Glomerular visceral epithelial cell (primary cell): ENCODE results near the gene ERCC6.

ENCODE experiments used
- DNase-seq: peaks from one replicate; pipeline ENCODE4 v3.0.0-alpha.2; 2016; ENCODE audit errors: extremely low spot score

Gene ERCC6

DNA sequence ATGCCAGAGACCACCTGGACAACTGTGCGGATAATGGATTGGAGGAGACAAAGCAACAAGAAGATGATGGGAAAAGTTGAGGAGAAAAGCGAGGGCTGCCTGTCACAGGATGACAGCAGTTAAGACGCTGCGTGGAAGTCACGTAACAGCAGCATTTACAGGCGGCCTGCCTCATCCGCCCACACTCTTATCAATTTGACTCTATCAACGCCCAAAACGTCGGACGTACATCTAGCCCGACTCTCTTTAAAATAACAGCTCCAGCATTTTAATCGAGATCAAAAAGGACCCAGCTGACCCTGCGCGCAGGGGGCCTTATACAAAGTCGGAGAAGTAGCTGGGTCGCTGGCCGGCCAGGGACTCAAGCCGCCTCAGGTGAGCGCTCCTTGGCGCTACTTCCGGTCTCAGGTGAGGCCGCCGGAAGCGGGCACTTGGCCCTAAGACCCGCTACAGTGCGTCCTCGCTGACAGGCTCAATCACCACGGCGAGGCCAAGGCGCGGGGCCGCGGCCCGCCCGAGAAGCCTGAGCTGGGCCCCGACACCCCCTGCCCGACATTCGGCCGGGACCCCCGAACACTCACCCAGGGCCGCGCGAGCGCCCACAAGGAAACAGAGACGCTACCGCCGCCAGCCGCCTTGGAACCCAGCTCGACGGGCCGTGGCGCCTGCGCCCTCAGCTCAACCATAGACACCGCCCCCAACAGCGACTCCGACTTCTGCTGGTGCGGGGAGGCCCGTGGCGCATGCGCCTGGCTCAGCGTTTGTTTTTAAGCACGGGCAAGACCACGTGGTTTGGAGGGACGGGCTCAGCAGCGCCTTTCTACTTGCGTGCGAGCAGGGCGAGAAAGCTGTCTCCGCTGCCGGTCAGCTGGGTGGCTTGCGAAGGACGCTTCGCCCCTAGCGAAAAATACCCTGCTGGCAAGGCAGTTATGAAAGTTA lies at the start of gene ERCC6:
Gene ERCC6 (minus strand): TSS at position 741 of the 939 bp plus-strand sequence.
- peak; percentile 98 for DNase-seq

DNA sequence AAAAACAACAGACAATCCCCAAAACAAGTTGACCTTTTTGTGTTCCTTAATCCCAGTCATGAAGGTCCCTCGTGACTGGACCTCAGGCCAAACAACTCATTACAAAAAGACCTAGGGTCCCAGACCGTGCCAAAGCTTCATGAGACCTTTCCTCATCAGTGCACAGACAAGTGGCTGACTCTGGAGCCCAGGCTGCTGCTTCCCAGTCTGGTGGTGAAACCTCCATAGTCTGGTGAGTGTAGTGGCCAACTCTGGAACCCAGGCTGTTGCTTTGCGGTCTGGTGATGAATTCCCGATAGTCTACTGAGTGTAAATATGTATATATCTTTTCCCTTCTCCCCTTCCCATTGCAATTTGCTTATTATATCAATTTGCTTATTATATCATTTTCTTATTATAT lies 49.1 kb upstream of the ERCC6 start:
- DNase-seq = no peak

DNA sequence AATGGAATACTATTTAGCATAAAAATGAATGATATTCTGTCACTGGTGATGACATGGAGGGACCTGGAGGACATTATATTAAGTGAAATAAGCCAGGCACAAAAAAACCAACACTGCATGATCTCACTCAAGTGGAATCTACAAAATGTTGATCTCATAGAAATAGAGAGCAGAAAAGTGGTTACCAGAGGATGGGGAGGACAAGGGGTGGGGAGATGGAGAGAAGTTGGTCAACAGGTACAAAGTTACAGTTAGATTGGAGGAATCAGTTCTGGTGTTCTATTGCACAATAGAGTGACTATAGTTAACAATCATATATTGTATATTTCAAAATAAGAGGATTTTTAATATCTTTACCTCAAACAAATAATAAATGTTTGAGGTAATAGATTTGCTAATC lies 46.5 kb upstream of the ERCC6 start:
- peak; percentile 23 for DNase-seq

DNA sequence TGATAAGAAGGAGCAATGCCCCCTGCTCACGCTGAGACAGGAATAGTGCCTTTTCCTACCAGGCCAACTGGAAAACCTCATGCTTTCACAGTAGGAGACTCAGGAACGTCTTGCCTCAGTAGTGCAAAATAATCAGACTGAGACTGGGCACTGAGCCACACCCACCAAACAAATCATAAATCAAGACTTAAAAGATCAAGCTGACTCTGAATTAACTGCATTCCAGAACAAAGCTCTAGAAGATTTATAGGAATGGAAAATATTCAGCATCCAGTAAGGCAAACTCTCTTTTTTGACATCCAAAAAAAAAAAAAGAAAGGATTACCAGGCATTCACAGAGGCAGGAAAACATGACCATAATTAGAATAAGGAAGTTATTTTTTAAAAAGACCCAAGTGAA lies 40.7 kb upstream of the ERCC6 start:
- DNase-seq = no peak

DNA sequence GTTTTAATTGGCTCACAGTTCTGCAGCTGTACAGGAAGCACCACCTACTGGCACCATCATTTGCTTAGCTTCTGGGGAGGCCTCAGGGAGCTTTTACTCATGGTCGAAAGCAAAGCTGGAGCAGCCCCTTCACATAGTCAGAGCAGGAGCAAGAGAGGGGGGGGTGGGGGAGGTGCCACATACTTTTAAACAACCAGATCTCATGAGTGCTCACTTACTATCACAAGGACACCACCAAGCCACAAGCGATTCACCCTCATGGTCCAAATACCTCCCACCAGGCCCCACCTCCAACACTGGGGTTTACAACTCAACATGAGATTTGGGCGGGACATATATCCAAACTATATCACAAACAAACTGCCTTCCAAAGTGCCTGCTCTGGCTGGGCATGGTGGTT lies 39.5 kb upstream of the ERCC6 start:
- DNase-seq = no peak

DNA sequence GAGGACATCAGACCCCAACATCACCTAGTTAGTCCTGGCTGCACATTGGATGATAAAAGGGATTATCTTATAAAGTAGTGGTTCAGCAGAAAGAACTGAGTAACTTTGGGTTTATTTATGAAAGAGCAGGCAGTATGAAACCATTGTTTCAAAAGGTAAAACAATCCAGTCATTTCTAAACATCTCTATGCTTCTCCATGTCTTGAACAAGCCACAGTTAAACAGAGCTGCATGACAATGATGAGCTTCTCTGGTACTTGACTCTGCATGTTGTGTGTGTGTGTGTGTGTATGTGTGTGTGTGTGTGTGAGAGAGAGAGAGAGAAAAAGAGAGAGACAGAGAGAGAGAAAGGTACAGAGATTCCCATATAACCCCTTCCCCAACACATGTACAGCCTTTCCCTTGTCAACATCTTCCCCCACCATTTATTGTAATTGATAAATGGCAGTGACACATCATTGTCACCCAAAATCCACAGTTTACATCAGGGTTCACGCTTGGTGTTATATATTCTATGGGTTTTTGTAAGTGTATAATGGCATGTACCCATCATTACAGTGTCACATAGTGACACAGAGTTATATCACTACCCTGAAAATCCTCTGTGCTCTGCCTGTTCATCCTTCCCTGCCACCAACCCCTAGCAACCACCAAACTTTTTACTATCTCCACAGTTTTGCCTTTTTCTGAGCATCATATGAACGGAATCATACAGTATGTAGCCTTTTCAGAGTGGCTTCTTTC lies 38.4 kb upstream of the ERCC6 start:
- DNase-seq = no peak

DNA sequence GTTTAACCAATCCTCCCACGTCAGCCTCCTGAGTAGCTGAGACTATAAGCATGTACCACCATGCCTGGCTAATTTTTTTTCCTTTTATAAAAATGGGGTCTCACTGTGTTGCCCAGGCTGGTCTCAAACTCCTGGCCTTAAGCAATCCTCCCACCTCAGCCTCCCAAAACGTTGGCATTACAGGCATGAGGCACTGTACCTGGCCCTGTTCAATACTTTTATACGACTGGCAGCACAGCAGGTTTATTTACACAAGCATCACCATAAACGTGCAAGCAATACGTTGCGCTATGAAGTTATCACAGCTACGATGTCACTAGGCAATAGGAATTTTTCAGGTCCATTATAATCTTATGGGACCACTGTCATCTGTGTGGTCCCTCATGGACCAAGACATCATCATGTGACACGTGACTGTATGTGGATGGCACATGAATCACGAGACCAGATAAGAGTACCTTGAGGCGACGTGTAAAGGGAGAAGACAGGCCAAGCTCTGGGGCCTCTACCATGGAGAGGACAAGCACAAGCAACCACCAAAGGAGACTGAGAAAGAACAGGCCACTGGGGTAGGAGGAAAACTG lies 36.7 kb upstream of the ERCC6 start:
- no peak for DNase-seq

DNA sequence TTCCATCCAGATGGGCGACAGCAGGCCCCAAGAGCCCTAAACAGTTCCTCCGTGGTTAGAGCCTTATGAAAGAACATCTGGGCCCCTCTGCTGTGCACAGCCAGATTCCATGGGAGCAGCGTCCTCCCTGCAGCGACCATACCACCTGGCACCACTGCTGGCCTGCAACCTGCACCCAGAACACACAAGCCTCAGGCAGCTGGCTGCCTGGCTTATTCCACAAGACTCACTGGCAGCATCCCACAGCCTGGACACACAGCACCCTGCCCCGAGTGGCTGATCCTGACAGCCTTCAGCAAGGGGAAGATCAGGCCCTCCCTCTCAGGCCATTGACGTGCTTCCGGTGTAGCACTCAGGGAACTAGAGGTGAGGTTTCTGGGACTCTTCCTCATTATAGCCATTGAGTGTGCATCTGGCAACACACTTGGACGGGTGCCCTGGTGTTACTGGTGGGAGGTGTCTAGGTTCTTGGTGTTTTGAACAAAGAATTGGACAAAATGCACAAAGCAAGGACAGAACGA lies 33.7 kb upstream of the ERCC6 start:
- no peak for DNase-seq

DNA sequence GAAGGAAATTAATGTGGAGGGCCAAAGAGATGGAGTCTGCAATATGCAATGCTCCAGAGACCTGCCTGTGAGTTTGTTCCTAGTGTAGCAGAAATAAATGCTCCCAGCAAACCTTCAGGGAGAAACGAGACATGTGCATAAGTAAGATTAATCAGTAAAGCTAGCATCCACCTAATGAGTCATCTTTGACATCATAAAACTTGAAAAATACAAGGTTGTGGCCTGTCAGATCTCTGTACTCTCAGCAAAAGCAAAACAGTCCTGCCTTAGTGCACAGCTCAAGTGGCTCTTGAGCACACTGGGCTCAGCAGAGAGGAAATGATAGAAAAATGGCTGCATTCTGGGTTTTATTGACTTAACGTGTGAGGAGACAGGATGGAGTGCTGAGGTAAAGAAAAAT lies 32.5 kb upstream of the ERCC6 start:
- DNase-seq = no peak

DNA sequence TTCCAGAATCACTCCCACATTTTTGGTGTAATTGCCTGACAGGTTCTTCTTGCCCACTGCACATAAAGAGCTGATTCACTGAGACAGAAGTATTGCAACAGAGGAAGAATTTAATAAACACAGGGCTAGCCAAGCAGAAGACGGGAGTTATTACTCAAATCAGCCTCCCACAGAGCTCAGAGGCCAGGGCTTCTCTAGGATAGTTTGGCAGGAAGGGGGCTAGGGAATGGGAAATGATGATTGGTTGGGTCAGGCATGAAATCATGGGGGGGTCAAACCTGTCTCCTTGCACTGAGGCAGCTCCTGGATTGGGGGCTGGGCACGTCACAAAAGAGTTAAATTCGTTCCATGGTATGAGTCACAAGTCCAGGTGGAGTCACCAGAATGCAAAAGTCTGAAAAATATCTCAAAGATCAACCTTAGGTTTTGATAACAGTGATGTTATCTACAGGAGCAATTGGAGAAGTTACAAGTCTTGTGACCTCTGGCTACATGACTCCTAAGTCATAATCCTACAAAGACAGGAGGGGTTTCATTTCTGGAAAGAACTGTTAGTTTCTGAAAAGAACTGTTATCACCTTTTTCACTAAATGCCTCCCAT lies 30.2 kb upstream of the ERCC6 start:
- peak; percentile 14 for DNase-seq

DNA sequence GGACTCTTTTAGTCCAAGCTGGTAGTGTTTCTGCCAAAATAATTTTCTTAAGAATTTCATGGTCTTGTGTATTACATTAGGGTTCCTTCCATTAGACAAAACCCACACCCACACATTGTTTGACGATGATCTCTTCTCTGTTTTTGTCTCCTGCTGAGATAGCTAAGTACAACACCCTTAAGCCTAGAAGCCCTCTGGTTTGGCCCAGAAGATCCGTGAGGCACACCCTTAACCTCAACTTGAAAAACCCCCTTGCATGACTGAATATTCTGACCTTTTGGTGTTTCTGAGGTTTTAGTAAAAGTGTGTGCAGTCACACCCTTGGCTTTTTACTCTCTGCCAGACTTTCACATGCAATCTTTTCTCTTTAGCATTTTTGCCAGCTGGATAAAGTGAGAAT lies 29.3 kb upstream of the ERCC6 start:
- DNase-seq = peak; percentile 66

DNA sequence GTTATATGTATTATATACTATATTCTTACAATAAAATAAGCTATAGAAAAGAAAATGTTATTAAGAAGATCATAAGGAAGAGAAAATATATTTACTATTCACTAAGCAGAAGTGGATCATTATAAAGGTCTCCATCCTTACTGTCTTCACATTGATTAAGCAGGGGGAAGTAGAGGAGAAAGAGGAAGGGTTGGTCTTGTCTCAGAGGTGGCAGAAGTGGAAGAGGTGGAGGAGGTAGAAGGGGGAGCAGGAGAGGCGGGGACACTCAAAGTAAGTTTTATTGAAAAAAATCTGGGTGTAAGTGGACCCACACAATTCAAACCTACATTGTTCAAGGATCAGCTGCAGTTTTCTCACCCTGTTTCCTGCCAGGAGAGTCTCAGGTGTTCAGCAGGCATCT lies 28.9 kb upstream of the ERCC6 start:
- DNase-seq = no peak

DNA sequence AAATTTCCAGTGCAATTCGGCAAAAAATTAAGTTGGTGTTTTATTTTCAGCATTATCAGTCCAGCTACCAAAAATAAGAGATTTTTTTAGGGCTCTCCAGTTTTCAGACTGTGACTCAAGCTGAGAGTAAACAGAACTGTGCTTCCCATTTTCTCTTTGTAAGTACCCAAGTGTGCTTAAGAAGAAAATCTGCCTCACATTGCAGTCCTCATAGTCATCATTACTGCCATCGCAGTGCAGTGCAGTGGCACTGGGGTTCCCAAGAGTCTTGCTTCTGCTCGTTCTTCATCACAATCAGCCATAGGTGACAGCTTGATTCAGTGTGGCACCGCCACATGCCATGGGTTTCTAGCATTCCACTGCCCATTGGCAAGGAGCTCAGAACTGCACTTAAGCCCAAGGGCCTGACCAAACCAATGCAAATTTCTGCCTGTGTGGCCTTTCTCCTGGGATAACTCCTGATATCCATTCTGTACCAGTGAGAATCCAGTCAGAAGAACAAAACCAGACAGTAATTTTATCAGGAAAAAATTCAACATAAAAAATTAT lies 25.6 kb upstream of the ERCC6 start:
- DNase-seq = no peak

DNA sequence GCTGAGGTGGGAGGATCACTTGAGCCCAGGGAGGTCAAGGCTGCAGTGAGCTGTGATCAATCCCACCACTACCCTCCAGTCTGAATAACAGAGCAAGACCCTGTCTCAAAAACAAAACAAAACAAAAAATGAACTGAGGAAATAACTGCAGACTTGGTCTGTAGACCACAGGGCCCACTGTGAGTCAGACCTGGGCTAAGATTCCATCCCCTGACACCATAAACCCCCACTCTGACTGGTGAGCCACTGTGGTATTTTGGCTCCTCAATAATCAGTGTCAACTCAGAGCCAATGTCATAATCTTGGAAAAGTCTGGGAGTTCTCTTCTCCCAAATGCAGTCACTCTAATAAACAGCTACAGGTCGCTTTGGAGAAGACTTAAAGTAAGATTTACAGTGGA lies 24.0 kb upstream of the ERCC6 start:
- peak; percentile 3 for DNase-seq

DNA sequence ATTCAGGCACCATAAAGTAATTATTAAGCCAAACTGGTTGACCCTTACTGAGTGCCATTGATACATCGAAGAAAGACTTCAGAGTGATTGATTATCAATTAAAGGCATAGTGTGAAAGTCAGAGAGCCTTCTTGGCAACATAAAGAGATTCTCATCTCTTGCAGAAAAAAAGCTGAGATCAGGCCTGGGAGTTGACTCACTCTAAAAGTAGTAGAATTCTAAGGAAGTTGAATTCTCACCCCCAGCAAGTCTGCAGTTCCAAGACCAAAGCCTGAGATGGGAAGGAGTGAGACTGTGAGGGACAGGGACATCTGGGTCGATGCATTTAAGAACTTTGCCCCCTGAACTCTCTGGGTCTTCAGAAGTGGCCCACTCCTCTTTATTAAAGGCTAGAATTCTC lies 21.6 kb upstream of the ERCC6 start:
- DNase-seq = no peak

DNA sequence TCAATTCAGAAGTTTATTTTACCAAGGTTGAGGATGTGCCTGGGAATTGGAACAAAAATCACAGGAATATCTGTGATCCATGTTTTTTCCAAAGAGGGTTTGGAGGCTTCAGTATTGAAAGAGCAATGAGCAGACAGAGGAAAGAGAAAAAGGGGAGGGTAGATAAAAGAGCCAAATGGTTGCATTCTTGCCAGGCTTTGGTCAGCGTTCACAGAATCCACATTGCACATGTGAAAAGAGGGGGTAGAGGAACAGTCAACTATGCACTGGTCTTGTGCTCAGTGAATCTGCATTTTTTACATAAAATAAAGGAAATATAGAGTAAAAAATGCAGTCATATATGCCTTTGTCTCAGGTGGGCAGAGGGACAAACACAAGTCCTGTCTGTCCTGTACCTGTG lies 20.6 kb upstream of the ERCC6 start:
- no peak for DNase-seq

DNA sequence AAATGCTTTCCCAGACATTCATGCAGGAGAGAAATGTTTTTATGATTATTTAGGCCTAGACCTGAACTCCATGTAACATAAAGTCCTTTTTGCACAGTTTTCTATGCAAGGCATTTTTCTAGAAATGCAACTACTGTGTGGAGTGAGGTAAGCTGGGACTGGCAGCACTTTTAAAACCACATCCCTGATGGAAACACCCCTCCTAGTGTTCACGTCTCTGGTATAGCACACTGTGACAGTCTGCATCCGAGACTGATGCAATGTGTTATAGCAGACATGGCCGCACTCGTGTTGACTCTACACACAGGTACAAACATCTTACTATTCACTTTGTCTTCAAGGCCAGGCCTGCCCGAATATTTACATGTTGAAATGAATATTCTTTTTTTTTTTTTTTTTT lies 19.3 kb upstream of the ERCC6 start:
- no peak for DNase-seq

DNA sequence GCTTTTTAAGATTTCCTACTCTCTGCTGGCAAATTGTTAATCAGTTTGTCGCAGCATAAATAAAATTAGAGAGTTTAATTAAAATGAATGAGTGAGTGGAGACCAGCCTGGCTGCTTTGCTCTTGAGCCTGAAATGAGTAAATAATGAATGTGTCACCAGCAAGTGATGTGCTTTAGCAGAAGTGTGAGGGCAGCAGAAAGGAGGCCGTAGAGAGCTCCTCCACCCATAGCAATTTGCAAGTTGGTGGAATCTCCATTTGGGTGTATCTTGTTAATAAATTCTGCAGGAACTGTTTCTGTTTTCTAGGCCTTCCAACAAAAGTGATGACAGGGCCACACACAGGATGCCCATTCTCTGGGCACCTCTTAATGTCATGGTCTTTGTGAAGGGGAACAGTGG lies 18.8 kb upstream of the ERCC6 start:
- DNase-seq = no peak

DNA sequence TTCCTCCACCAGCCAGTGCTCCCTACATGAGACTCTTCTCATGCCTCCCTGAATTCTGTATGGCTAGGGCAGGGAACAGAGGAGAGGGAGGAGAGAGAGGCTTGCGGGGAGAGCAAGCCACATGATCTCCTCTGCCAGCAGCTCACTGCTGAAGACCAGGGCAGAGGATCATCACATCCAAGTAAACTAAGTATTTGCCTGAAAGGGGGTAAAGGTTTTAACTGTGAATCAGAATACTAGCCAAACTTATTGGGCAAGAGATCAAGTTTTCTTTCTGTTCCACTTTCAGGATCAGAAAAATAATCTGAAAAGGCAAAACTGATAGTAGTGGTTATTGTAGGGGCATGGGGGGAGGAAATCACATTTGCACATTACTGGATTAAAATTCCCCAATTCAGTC lies 17.8 kb upstream of the ERCC6 start:
- DNase-seq = no peak

DNA sequence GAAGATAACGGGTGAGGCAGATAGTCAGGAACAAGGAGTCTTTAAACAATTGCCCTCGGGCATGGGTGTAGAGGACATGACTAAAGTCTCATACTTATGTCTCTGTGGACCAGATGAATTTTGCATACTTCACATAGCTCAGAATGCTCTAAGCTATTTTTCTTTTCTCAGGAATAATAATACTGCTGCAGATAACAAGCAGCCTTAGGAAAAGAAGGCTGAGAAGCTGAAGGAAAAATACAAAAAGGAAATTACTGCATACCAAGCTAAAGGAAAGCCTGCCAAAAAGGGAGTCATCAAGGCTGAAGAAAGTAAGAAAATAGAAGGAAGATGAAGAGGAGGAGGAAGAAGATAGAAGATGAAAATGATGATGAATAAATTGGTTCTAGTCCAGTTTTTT lies 13.4 kb upstream of the ERCC6 start:
- DNase-seq = no peak

DNA sequence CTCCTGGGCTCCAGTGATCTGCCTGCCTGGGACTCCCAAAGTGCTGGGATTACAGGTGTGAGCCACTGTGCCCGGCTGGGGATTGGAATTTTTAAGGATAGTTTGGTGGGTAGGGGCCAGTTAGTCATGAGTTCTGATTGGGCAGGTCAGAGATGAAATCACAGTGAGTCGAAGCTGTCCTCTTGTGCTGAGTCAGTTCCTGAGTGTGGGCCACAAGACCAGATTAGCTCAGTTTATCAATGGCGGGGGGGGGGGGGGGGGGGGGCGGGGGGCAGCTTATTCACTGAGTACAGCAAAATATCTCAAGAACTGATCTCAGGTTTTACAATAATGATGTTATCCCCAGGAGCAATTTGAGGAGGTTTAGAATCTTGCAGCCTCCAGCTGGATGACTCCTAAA lies 11.6 kb upstream of the ERCC6 start:
- DNase-seq = peak; percentile 4
